HPDE6-E6E7 (cell line): ENCODE measurements around the gene HDLBP.
A peak's percentile ranks its signal among the peaks of the same experiment; 100 is the strongest.

Experiments used
- DNase-seq: peaks from one replicate; pipeline ENCODE4 v3.0.0; 2011; ENCODE audit warnings: missing footprints; ENCODE audit errors: extremely low spot score

The HDLBP gene

DNA sequence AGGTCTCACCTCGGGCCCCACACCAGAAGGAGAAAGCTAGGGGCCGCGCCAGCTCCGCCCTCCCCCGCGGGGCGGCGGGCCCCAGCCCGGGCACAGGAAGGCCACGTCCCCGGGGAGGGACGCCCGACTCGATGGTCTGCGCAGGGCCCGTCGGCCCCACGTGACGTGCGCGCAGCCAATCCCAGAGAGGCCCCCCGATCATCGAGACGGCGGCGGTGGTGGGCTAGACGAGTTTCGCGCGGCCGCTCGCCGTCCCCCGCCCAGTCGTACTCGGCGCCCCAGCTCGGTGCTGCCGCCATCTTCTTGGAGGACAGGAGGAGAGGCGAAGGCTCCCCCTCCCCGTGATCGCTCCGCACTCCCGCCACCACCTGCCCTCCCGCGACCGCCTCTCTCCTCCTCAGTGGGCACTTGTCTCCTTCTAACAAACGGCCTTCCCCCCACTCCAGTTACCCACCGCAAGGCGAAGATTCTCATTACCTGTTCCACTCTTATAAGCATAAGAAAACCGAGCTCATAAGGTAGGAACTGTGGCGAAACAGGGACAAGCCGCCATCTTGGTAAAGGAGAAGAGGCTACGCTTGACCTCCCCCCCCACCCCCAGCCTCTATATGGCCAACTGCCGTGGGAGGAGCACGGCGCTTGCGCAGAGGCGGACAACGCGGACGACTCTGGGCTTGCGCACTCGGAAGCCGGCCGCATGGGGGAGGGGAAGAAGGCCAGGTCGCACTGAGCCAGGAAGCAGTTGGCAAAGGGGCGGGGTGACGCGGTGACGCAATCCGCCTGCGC is at the start of gene HDLBP:
TSS of gene HDLBP (minus strand) at position 580 of the 786 bp plus-strand sequence. CDS start 48,803 bp downstream, outside the sequence.
- DNase-seq, result peak; percentile 97

DNA sequence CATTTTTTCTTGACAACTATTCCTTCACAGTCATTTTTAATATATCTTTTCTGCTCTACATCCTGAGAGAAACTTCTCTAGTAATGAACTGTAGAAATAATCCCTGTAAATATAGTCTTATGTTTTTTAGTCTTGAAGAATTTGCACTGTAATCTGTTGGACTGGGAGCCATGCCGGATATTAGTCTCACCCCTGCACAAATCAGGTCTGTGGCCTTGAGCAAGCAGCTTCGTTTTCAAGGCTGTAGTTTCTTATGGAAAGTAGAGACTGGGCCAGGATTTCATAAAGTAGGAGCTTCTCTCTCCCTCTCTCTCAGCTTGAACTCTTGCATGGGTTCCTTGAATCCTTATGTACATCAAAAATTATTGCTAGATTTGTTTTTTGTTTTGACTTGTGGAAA is 49.3 kb upstream of the HDLBP start:
- no peak for DNase-seq

DNA sequence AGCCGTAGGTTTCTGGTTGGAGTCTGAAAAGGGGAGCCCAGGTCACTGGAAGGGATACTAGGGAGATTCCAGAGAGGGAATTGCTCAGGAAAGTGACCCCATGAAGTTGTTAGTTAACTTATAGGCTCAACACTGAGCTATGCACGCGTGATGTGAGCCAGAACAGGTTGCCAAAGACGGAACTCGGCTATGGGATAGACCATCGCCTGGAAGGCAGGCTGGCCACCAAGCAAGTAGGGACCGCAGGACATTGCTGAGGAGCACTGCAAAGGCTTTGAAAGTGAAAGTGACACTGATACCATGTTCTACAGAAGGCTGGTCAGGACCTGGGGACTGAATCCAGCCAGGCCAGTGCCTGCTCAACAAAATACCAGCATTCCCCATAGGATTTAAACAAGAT is 48.0 kb upstream of the HDLBP start:
- no peak for DNase-seq

GRCh38 chr2:241359481-241360045 is 44.1 kb upstream of the HDLBP start:
- DNase-seq, result no peak

- no peak for DNase-seq
Measured at GRCh38 chr2:241358470-241358869, 43.0 kb upstream of the HDLBP start.

GRCh38 chr2:241357531-241357930 is 42.1 kb upstream of the HDLBP start:
- no peak for DNase-seq

DNA sequence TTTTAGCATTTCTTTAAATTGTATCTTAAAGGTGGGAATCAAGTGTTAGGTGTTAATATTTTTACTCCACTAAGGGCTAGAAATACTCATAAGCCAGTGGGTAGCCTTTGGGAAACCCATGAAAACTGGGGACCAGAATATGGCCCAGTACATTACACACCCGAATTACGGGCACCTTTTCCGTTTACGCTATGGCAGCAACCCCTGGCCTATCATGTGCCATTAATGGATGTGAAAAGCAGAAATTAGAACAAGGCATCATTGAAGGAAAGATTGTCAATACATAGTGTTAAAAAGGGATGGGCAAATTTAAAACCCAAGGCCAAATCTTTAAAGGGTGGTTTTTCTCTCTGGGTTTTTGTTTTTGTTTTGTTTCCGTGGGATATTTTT is 41.4 kb upstream of the HDLBP start:
- no peak for DNase-seq

GRCh38 chr2:241355983-241356870 is 40.8 kb upstream of the HDLBP start, which contains the start of gene FARP2:
TSS of gene FARP2 (plus strand) at chr2:241356285. CDS start at chr2:241373108, 16,823 bp downstream.
- peak; percentile 90 for DNase-seq

DNA sequence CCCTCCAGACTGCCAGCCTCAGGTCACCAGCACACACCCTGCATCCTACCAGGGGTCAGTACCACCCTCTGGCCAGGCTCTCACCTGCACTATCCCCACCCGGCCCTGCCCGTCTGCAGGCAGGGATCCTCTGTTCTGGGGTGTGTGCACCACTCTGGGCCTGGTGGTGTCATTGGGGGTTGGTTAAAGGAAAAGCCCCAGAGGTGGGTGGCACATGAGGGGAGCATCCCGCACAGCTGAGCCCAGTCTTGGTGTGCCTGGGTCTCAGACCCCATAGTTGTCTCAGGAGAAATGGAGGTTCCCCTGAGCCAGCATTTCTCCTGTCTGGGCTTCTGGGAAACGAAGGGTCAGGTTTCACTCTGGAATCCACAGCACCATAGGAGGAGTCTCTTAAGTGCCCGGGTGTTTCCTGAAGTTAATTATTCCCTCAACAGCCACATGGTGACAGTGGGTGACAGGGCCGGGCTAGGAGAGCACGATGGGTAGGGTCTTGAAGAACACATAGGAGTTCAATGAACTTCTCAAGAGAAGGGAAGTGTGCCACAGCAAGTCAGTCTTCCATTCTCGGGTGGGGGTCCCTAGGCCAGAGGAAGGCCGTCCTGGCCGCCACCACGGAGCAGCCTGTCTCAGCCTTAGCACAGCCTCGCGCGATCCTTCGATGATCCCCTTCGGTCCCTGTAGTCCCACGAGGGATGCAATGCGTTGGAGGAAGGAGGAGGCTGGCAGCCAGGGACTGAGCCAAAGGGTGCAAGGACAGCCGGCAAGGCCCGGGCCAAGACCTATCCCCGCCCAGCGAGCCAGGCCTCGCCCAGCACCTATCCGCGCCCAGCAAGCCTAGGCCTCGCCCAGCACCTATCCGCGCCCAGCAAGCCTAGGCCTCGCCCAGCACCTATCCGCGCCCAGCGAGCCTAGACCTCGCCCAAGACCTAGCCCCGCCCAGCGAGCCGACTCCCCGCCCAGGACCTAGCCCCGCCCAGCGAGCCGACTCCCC is 39.5 kb upstream of the HDLBP start:
- peak; percentile 49 for DNase-seq

DNA sequence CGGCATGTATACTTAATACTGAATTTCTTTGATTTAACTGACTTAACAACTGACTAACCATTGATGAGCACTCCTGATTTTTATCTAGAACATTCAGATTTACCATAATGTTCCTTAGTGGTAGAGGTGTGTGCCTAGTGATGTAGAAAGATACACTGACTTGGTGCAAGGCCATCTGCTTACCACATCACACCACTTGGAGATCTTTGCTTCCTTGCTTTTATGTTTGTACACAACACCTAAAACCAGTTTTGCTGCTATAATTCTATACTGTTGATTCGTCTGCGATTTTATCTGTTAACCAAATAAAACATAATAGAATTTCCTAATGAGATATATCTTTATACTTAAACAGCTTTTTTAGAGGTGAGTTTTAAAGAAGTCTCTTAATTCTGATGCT is 36.8 kb upstream of the HDLBP start:
- DNase-seq, result no peak

DNA sequence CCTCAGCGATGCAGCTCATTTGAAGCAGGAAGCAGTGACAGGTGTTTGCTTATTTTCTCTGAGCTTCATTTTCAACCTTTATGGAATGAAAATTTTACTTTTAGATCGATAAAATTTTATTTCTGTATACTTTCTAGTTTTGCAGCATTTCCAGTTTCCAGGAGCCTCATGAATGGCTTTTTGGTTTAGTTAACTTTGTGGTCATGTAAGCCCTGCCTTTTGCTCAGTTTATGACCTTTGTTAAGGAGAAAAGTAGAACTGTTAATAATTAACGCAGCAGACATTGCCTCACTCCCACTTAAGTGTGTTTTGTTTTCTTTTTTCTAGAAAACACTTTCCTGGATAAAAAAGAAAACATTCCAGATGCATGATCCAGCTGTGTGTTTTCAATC is 36.2 kb upstream of the HDLBP start:
- no peak for DNase-seq

DNA sequence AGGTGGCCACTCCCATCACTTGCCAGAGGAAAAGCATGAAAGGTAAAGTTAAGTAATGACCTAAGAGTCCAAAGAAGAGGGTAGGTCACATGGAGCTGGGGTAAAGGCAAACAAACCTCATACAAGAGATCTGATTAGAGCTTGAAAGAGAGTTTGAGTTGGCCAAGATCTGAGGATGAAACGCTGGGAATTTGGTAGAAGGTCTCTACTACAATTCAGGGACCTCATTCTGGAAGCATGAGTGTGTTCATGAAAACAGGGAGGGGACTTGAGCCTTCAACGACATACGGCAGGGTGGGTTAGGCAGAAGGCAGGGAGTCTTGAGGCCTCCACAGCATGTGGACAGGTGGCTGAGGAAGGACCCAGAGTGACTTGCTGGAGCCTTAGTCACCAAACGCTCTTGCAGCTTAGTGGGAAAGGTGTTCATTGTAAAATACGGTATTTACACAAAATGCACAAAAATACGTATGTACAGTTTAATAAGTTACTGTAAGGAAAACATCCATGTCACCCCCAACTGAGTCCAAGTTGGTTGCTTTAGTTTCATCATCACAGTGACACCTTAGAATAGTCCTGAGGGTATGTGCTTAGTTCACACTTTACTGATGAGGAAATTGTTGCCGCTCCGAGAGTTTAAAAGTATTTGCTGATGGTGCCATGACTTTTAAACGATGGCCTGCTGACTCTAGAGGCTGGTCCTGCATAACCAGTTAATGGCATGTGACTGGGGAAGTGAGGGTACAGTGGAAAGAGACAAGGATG is 35.6 kb upstream of the HDLBP start:
- no peak for DNase-seq

DNA sequence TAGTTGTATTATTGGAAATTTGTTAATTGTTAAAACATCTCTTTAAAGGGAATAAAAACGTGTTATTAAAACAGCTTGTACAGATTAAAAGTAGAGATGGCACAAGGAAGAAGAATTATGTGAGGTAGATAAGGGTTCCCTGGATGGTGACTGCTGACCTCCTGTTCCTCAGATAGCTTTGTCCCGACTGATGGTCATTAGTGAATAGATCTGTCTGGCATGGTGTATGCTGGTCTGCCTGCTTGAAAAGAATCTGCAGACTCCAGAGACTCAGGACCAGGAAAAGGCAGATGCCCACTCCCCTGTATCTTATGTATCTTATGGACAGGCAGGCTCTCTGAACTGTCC is 35.0 kb upstream of the HDLBP start:
- no peak for DNase-seq

GRCh38 chr2:241349941-241350340 is 34.5 kb upstream of the HDLBP start:
- DNase-seq, result no peak

- DNase-seq, result no peak
Measured at GRCh38 chr2:241344925-241345651, 29.6 kb upstream of the HDLBP start.

- no peak for DNase-seq
Measured at GRCh38 chr2:241340631-241341163, 25.2 kb upstream of the HDLBP start.

DNA sequence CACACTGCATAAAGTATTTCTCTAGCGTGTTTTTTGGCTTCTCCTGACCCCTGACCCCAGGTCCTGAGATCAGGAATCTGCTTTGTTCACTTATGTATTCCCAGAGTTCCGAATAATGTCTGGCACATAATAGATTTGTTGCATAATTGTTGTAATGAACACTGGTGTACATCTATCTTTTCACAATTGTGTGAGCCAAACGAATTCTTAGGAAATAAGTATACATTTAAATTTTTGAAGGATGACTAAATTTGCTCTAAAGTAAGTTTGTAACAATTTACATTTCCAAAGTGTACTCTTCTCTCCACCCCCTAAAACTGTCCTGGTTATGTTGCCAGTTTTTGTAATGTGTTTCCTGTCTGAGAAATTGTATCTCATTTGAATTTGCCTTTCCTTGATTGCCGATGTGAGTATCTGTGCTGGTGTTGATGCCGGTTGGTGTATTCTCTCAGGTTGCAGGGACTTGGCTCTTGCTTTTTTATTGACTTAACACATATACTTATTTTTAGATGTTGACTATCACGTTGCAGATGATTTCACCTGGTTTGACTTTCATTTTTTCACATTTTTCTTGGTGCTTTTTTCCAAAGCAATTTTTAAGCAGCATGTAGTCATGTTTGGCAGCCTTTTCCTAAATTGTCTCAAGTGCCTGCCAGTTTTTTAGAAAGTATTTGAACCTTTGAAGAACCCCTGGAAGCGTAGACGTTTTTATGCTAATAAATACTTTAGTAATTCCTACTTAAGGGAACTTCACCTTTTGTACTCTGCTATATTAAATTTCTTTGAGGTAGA is 24.6 kb upstream of the HDLBP start:
- no peak for DNase-seq

DNA sequence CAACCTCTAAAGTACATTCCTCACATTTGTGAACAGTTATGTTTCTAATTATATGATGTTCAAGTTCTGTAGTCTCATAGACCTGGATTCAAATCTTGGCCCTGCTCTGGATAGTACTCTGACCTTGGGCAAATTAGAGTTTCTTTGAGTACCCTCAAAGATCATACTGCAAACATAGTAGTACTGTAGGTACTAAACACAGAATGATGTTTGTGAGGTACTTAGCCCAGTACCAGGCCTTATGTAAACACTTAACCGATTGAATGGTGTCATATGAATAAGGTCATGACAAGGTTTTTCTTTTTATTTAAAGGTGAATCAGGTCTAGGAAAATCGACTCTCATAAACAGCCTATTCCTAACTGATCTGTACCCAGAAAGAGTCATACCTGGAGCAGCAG is 19.3 kb upstream of the HDLBP start:
- DNase-seq, result no peak

DNA sequence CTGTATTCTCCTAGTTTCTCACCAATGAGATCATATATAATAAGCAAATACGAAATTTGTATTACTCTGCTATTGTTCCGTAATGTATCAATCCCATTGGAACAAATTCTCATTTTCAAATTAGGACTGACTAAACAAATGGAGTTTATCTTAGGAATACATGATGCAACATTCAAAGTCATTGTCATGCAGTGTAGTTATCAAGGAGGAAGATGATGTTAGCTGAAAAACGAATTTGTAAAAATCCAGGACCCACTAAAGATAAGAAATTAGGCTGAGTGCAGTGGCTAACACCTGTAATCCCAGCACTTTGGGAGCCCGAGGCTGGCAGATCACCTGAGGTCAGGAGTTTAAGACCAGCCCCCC is 15.1 kb upstream of the HDLBP start:
- DNase-seq, result no peak
